DND-41 (cell line): Measurements from ENCODE around the gene ARF1.

Experiments used
- CTCF ChIP-seq: IDR thresholded peaks from 2 replicates; pipeline ENCODE4 v1.5.1; 2012; ENCODE audit warnings: borderline replicate concordance, low read length, moderate library complexity, mild to moderate bottlenecking; ENCODE audit not compliant: poor library complexity, severe bottlenecking; ENCODE audit errors: extremely low read depth
- EZH2 ChIP-seq: IDR thresholded peaks from 3 replicates; pipeline ENCODE4 v1.6.1; 2012; ENCODE audit warnings: borderline replicate concordance, low read depth, mild to moderate bottlenecking, moderate library complexity, low read length, inconsistent platforms; ENCODE audit not compliant: severe bottlenecking

- TF ChIP-seq CTCF (no peak), EZH2 (no peak)
Measured at GRCh38 chr1:228068359-228068758, 14.1 kb upstream of the ARF1 start.
